Trophoblast cell (in vitro differentiated cells and primary cell): Measurements from ENCODE around the gene BLOC1S4.
A peak's percentile ranks its signal among the peaks of the same experiment; 100 is the strongest.

Source experiments
- DNase-seq, 2 donors: peaks; one replicate each; pipeline ENCODE4 v3.0.0-alpha.2; 2016
- H2AFZ ChIP-seq: 2 replicates; pipeline ENCODE4 v1.6.1; 2013; ENCODE audit warnings: low read length, moderate library complexity, mild to moderate bottlenecking; ENCODE audit not compliant: insufficient read depth, poor library complexity
- H2AK5ac ChIP-seq: 2 replicates; pipeline ENCODE4 v1.6.1; 2013; ENCODE audit warnings: mild to moderate bottlenecking, low read length
- H2BK120ac ChIP-seq: 2 replicates; pipeline ENCODE4 v1.6.1; 2013; ENCODE audit warnings: low read length, mild to moderate bottlenecking, moderate library complexity; ENCODE audit not compliant: insufficient read depth, poor library complexity
- H2BK12ac ChIP-seq: 2 replicates; pipeline ENCODE4 v1.6.1; 2013; ENCODE audit warnings: mild to moderate bottlenecking, low read length, moderate library complexity
- H2BK5ac ChIP-seq: 2 replicates; pipeline ENCODE4 v1.6.1; 2013; ENCODE audit warnings: low read length, low read depth, moderate library complexity, mild to moderate bottlenecking; ENCODE audit not compliant: poor library complexity
- H3K14ac ChIP-seq: 2 replicates; pipeline ENCODE4 v1.6.1; 2013; ENCODE audit warnings: mild to moderate bottlenecking, low read length
- H3K18ac ChIP-seq: 2 replicates; pipeline ENCODE4 v1.6.1; 2013; ENCODE audit warnings: mild to moderate bottlenecking, low read length
- H3K23ac ChIP-seq: 2 replicates; pipeline ENCODE4 v1.6.1; 2013; ENCODE audit warnings: low read length
- H3K27ac ChIP-seq: 2 replicates; pipeline ENCODE4 v1.5.1; 2013; ENCODE audit warnings: low read depth, mild to moderate bottlenecking, inconsistent platforms, low read length, moderate library complexity
- H3K27me3 ChIP-seq: 2 replicates; pipeline ENCODE4 v1.6.1; 2013; ENCODE audit warnings: inconsistent platforms, mild to moderate bottlenecking, low read length, moderate library complexity; ENCODE audit not compliant: insufficient read depth
- H3K36me3 ChIP-seq, 2 experiments: 1 replicate in 1 of 2; 2 replicates in 1 of 2; pipeline ENCODE4 v1.6.1; 2013; ENCODE audit warnings: low read length in 2 of 2, mild to moderate bottlenecking in 2 of 2, moderate library complexity in 1 of 2; ENCODE audit not compliant: insufficient read depth in 2 of 2, control insufficient read depth in 1 of 2
- H3K4ac ChIP-seq: 2 replicates; pipeline ENCODE4 v1.6.1; 2013; ENCODE audit warnings: low read depth, mild to moderate bottlenecking, low read length, moderate library complexity
- H3K4me1 ChIP-seq, 2 experiments: 1 replicate in 1 of 2; 2 replicates in 1 of 2; pipeline ENCODE4 v1.6.1; 2013; ENCODE audit warnings: low read length in 2 of 2, mild to moderate bottlenecking in 2 of 2, moderate library complexity in 1 of 2; ENCODE audit not compliant: insufficient read depth in 2 of 2, control insufficient read depth in 1 of 2
- H3K4me2 ChIP-seq: 2 replicates; pipeline ENCODE4 v1.6.1; 2013; ENCODE audit warnings: inconsistent platforms, mild to moderate bottlenecking, low read length, moderate library complexity
- H3K4me3 ChIP-seq: 2 replicates; pipeline ENCODE4 v1.5.1; 2013; ENCODE audit warnings: mild to moderate bottlenecking, low read depth, low read length, inconsistent platforms
- H3K79me1 ChIP-seq: one replicate; pipeline ENCODE4 v1.6.1; 2013; ENCODE audit warnings: low read length
- H3K79me2 ChIP-seq: 2 replicates; pipeline ENCODE4 v1.6.1; 2013; ENCODE audit warnings: low read length, mild to moderate bottlenecking; ENCODE audit not compliant: control insufficient read depth, insufficient read depth, poor library complexity
- H3K9ac ChIP-seq: 2 replicates; pipeline ENCODE4 v1.6.1; 2013; ENCODE audit warnings: mild to moderate bottlenecking, low read length
- H3K9me3 ChIP-seq: 2 replicates; pipeline ENCODE4 v1.6.1; 2013; ENCODE audit warnings: low read depth, mild to moderate bottlenecking, control low read depth, inconsistent platforms, low read length; ENCODE audit not compliant: insufficient read depth
- H4K12ac ChIP-seq: 2 replicates; pipeline ENCODE4 v1.6.1; 2013; ENCODE audit warnings: low read depth, mild to moderate bottlenecking, low read length, moderate library complexity
- H4K8ac ChIP-seq: 2 replicates; pipeline ENCODE4 v1.6.1; 2013; ENCODE audit warnings: low read depth, mild to moderate bottlenecking, low read length, moderate library complexity
- H4K91ac ChIP-seq: one replicate; pipeline ENCODE4 v1.6.1; 2013; ENCODE audit warnings: low read depth, mild to moderate bottlenecking, low read length, moderate library complexity
- WGBS: extraction: QIAGEN DNeasy Blood & Tissue Kit; methylation state at CpG from one replicate; pipeline ENCODE4 v1.1.7; 2013; ENCODE audit warnings: missing lambda C conversion rate; ENCODE audit not compliant: insufficient read length, insufficient coverage; ENCODE audit errors: extremely low coverage; 5-methylcytosine and 5-hydroxymethylcytosine counted together

The BLOC1S4 gene

DNA sequence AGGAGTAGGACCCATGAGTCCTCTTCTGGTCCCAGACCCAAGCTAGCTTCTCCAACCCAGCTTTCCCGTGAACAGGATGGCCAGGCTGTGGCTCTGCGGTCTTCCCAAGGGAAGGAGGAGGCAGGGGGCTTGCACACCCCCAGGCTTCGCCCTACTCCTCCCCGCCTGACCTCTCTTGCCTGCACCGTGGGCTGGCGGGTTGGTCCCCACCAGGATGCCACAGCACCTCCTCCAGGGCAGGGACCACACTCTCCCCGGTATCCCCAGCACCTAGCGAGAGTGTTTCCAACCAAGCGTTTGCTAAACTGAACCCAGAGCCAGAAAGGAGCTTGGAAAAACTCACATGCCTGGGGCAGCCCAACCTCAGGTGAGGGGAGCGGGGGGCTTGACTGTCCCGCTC is 31.3 kb upstream of the BLOC1S4 start:
- H2BK12ac ChIP-seq = no peak overlapping the region
- no peak overlapping the region for H3K23ac ChIP-seq
- peaks cover 18 to 20% of the 10 kb centered on the region in 2 experiments for H3K4me1 ChIP-seq
- H3K4me3 ChIP-seq = no peak overlapping the region
- H3K4me2 ChIP-seq = no peak overlapping the region
- DNase-seq = no peak
- no peak overlapping the region for H4K91ac ChIP-seq
- no CpG with 5 or more reads among the region's 11 CpGs for WGBS
- H3K36me3 ChIP-seq = no peaks in the 10 kb centered on the region
- peak overlapping the region; percentile 28 for H3K14ac ChIP-seq
- no peak overlapping the region for H2AFZ ChIP-seq
- no peak overlapping the region for H3K4ac ChIP-seq
- peaks cover 7% of the 10 kb centered on the region for H3K79me2 ChIP-seq
- H3K27ac ChIP-seq = no peak overlapping the region
- H3K18ac ChIP-seq = no peak overlapping the region
- H2AK5ac ChIP-seq = no peak overlapping the region
- no peaks in the 10 kb centered on the region for H3K27me3 ChIP-seq
- peaks cover 5% of the 10 kb centered on the region for H3K9me3 ChIP-seq
- H4K12ac ChIP-seq = no peak overlapping the region
- no peak overlapping the region for H2BK5ac ChIP-seq
- peak overlapping the region; percentile 12 for H2BK120ac ChIP-seq
- no peak overlapping the region for H4K8ac ChIP-seq
- no peak overlapping the region for H3K9ac ChIP-seq
- peaks cover 17% of the 10 kb centered on the region for H3K79me1 ChIP-seq

DNA sequence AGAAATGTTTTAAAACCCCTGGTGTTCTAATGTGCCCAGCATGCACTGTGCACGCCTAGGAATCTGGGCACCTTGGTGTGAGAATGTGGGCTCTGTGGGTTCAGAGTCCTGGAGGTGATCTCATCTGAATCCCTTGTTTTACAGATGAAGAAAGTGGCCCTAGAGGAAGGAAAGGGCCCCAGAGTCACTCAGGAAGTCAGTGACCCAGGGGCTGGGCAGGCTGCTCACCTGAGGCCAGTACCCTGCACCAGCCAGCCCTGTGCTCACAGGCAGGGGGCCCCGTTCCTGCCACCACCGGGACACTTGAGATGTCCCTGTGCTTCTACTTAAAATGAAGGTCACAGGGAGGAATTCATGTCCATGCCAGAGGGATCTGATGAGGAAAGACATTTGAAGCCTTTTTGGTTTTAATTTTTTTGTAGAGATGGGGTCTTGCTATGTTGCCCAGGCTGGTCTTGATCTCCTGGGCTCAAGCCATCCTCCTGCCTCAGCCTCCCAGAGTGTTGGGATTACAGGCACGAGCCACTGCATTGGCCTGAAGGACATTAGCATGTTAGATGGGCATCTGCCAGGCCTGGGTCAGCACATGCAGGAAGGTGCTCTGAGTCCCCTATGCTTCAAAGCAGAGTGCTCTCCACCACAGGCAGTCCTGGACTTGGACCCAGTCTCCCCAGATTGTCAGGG is 29.7 kb upstream of the BLOC1S4 start:
- no peak for DNase-seq
- peaks cover 29% of the 10 kb centered on the region for H3K79me1 ChIP-seq
- peaks cover 7% of the 10 kb centered on the region for H3K79me2 ChIP-seq
- H3K27me3 ChIP-seq = no peaks in the 10 kb centered on the region
- H3K4me2 ChIP-seq = no peak overlapping the region
- H3K9me3 ChIP-seq = peaks cover 5% of the 10 kb centered on the region
- peak overlapping the region; percentile 55 for H2AK5ac ChIP-seq
- H3K4me3 ChIP-seq = no peak overlapping the region
- H3K18ac ChIP-seq = no peak overlapping the region
- H3K4me1 ChIP-seq = peaks cover 28 to 31% of the 10 kb centered on the region in 2 experiments
- no CpG with 5 or more reads among the region's 4 CpGs for WGBS
- H2BK5ac ChIP-seq = no peak overlapping the region
- peak overlapping the region; percentile 27 for H4K91ac ChIP-seq
- H2BK120ac ChIP-seq = no peak overlapping the region
- H3K27ac ChIP-seq = no peak overlapping the region
- H2BK12ac ChIP-seq = peak overlapping the region; percentile 37
- H2AFZ ChIP-seq = no peak overlapping the region
- H3K23ac ChIP-seq = no peak overlapping the region
- H3K9ac ChIP-seq = no peak overlapping the region
- H3K36me3 ChIP-seq = no peaks in the 10 kb centered on the region
- no peak overlapping the region for H3K14ac ChIP-seq
- H4K12ac ChIP-seq = no peak overlapping the region
- no peak overlapping the region for H3K4ac ChIP-seq
- H4K8ac ChIP-seq = no peak overlapping the region

DNA sequence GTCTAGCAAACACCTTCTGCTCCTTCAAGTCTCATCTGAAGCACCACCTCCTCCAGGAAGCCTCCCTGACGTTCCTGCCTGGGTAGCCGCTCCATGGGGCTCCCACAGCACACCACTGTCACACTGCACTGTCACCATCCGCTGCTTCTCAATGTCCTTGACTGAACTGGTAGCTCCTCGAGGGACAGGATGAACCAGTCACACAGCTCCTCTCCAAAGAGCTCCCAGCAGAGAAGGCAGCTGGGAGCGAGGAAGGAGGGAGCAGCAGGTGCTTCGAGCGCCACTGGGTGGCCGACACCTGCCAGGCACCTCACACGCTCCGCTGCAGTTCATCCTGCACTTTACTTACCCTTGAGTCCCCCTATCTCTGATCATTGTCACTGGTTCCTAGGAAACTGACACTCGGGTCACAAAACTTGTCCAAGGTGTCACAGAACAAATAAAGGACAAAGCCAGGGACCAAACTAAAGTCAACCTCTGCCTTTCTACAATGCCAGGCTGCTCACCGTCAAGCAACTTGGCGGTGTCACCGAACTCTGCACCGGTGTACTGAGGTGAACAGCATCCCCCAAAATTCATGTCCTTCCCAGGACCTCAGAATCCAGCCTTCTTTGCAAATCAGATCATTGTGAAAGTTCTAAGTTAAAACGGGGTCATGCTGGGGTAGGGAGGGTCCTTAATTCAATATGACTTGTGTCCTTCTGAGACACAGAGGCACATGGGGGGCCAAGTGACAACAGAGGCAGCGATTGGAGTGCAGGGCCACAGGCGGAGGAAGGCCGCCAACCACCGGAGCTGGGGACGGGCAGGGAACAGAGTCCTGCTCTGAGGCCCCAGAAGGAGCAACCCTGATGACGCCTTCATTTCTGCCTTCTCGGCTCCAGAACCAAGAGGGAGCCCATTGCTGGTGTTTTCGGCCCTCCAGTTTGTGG is 27.8 kb upstream of the BLOC1S4 start:
- Histone ChIP-seq H3K4ac (peak overlapping the region; percentile 85), H3K4me3 (no peak overlapping the region), H3K14ac (peak overlapping the region; percentile 93), H3K23ac (no peak overlapping the region), H3K9me3 (peaks cover 5% of the 10 kb centered on the region), H2BK120ac (peak overlapping the region; percentile 97), H2BK12ac (peak overlapping the region; percentile 97), H3K36me3 (no peaks in the 10 kb centered on the region), H2AK5ac (peak overlapping the region; percentile 90), H4K91ac (peak overlapping the region; percentile 98), H3K27ac (peak overlapping the region; percentile 93), H2BK5ac (peak overlapping the region; percentile 91), H3K79me2 (peaks cover 10% of the 10 kb centered on the region), H3K9ac (no peak overlapping the region), H3K79me1 (peaks cover 39% of the 10 kb centered on the region), H3K18ac (peak overlapping the region; percentile 90), H3K4me1 (peaks cover 33 to 39% of the 10 kb centered on the region in 2 experiments), H2AFZ (peak overlapping the region; percentile 4), H4K12ac (peak overlapping the region; percentile 43), H3K4me2 (no peak overlapping the region), H3K27me3 (no peaks in the 10 kb centered on the region), H4K8ac (peak overlapping the region; percentile 82)
- DNase-seq = peak; percentile 86 to 89
- no CpG with 5 or more reads among the region's 24 CpGs for WGBS

DNA sequence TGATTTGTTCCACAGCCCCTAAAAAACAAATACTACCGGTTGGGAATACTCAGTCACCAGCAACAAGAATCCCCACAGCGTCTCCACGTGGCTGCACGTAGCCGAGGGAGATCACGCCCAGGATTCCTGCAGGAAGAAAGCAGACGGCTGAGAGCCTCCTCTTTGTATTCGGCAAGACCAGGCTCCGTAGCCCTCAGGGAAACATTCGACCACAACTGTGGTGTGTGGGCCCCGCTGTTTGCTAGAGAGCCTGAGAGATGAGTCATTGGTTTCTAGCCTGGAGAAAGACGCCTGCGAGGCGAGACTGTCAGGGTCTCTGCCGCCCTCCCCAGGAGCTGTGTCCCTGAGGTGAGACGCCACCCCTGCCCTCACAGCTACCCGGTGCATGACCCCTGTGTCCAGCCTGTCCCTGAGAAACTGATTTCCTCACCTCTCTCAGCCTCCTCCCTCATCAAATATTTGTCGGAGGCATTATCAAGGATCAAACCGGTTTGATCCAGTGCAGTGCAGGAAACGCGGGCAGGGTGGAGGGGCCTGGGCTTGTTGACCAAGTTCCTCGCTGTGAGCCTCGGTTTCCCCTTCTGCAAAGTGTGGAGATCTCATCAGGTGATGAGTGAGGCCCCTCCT is 27.0 kb upstream of the BLOC1S4 start:
- Histone ChIP-seq H3K79me1 (peaks cover 47% of the 10 kb centered on the region), H2AK5ac (peak overlapping the region; percentile 99), H3K9ac (no peak overlapping the region), H3K18ac (peak overlapping the region; percentile 99), H4K8ac (peak overlapping the region; percentile 95), H2BK12ac (peak overlapping the region; percentile 100), H2AFZ (peak overlapping the region; percentile 87), H3K27me3 (no peaks in the 10 kb centered on the region), H3K4ac (peak overlapping the region; percentile 95), H4K91ac (peak overlapping the region; percentile 100), H3K23ac (no peak overlapping the region), H3K4me3 (no peak overlapping the region), H3K9me3 (peaks cover 5% of the 10 kb centered on the region), H3K27ac (peak overlapping the region; percentile 99), H3K79me2 (peaks cover 12% of the 10 kb centered on the region), H2BK120ac (peak overlapping the region; percentile 99), H3K4me2 (peak overlapping the region; percentile 1), H4K12ac (peak overlapping the region; percentile 90), H2BK5ac (peak overlapping the region; percentile 99), H3K4me1 (peaks cover 41 to 47% of the 10 kb centered on the region in 2 experiments), H3K36me3 (no peaks in the 10 kb centered on the region), H3K14ac (peak overlapping the region; percentile 99)
- DNase-seq = peak; percentile 97 to 98
- no CpG with 5 or more reads among the region's 23 CpGs for WGBS
